Gastroesophageal sphincter (tissue), 4 donors: ENCODE data around the gene PRUNE2. TPM values are rescaled to one million over a fixed set of nuclear protein-coding genes. Genes with fewer than 3 reads are reported as not detected.

Experiments used
- ATAC-seq: fragments of 150-250 bp; one replicate; pipeline ENCODE4 v1.9.1; 2016; ENCODE audit warnings: mild to moderate bottlenecking, moderate library complexity
- H3K27ac ChIP-seq, 4 donors: fragments of 200-600 bp; sonication (generic) in 3 of 4; 1 replicate in 3 of 4; 2 replicates in 1 of 4; pipeline ENCODE4 v1.5.1; 2016 to 2019
- H3K27me3 ChIP-seq: fragments of 200-600 bp; sonication (generic); one replicate; pipeline ENCODE4 v1.5.1; 2019
- H3K36me3 ChIP-seq, 2 donors: fragments of 200-600 bp; sonication (generic); one replicate each; pipeline ENCODE4 v1.5.1; 2019; ENCODE audit warnings: control low read depth in 1 of 2
- H3K4me1 ChIP-seq, 3 donors: fragments of 200-600 bp; sonication (generic); 1 replicate in 2 of 3; 2 replicates in 1 of 3; pipeline ENCODE4 v1.5.1; 2016 to 2019; ENCODE audit warnings: control low read depth in 2 of 3
- H3K4me3 ChIP-seq, 2 donors: fragments of 200-600 bp; sonication (generic); one replicate each; pipeline ENCODE4 v1.5.1; 2019; ENCODE audit warnings: mild to moderate bottlenecking in 1 of 2, moderate library complexity in 1 of 2
- H3K9me3 ChIP-seq, 3 donors: fragments of 200-600 bp; sonication (generic); one replicate each; pipeline ENCODE4 v1.5.1; 2017 to 2019; ENCODE audit warnings: control low read depth in 2 of 3
- EP300 ChIP-seq: sonication (generic); formaldehyde crosslinking; IDR thresholded peaks from one replicate; pipeline ENCODE4 v1.6.1; 2017; ENCODE audit warnings: antibody characterized with exemption, mild to moderate bottlenecking
- POLR2A ChIP-seq, 2 donors: fragments of 450-650 bp; IDR thresholded peaks; one replicate each; pipeline ENCODE4 v1.6.1; 2017; ENCODE audit warnings: antibody characterized with exemption in 2 of 2, mild to moderate bottlenecking in 2 of 2, moderate library complexity in 1 of 2
- POLR2AphosphoS5 ChIP-seq: sonication (generic); formaldehyde crosslinking; IDR thresholded peaks from one replicate; pipeline ENCODE4 v1.6.1; 2017; ENCODE audit warnings: antibody characterized with exemption
- WGBS, 2 donors: methylation state at CpG; one replicate each; pipeline ENCODE4 v1.1.5; 2018; ENCODE audit warnings: low coverage in 1 of 2; 5-methylcytosine and 5-hydroxymethylcytosine counted together
- small RNA-seq, 4 donors: library from RNA; depleted of rRNA; stranded (forward); fragments of <200 nt; gene quantifications; one replicate each; pipeline ENCODE3, GENCODE V24; 2016
- total RNA-seq, 4 donors: library from RNA; depleted of rRNA; stranded (reverse); fragments of >200 nt; gene quantifications; one replicate each; pipeline ENCODE4 v1.1.0, GENCODE V29; 2016
- TF ChIP-seq, protein P1 (sequence below), 4 experiments: fragments of 200-600 bp in 2 of 4; fragments of 450-650 bp in 2 of 4; sonication (generic) in 1 of 4; IDR thresholded peaks; one replicate each; pipeline ENCODE4 v1.5.1; 2017 to 2019; ENCODE audit warnings: antibody characterized with exemption in 4 of 4, mild to moderate bottlenecking in 2 of 4, moderate library complexity in 2 of 4

The PRUNE2 gene
- total RNA-seq, 4 donors from 2014 or later = 561 to 930 (median 763) TPM

DNA sequence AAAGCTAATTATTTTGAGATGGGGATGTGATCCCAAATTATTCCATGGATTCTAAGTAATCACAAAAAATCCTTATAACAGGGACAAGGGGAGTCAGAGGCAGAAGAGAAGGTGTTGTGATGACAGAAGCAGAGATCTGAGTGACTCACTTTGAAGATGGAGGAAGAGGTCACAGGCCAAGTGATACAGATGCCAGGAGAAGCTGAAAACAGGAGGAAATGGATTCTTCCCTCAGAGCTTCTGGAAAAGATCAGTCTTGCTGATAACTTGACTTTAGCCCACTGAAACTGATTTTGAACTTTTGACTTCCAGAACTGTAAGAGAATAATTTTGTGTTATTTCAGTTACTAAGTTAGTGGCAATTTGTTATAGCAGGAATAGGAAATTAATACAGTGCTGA is 341.6 kb downstream of the PRUNE2 start:
- Histone ChIP-seq H3K27ac (no peak overlapping the region), H3K36me3 (no peaks in the 10 kb centered on the region), H3K4me1 (peaks cover 0 to 8% (median 0%) of the 10 kb centered on the region in 3 donors), H3K9me3 (no peaks in the 10 kb centered on the region), H3K4me3 (no peak overlapping the region), H3K27me3 (no peaks in the 10 kb centered on the region)
- no peak for ATAC-seq
- TF ChIP-seq, protein P1, sequence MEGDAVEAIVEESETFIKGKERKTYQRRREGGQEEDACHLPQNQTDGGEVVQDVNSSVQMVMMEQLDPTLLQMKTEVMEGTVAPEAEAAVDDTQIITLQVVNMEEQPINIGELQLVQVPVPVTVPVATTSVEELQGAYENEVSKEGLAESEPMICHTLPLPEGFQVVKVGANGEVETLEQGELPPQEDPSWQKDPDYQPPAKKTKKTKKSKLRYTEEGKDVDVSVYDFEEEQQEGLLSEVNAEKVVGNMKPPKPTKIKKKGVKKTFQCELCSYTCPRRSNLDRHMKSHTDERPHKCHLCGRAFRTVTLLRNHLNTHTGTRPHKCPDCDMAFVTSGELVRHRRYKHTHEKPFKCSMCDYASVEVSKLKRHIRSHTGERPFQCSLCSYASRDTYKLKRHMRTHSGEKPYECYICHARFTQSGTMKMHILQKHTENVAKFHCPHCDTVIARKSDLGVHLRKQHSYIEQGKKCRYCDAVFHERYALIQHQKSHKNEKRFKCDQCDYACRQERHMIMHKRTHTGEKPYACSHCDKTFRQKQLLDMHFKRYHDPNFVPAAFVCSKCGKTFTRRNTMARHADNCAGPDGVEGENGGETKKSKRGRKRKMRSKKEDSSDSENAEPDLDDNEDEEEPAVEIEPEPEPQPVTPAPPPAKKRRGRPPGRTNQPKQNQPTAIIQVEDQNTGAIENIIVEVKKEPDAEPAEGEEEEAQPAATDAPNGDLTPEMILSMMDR (IDR thresholded peaks at IDR 0.05) = no peak
- no peak for TF ChIP-seq POLR2A (IDR thresholded peaks at IDR 0.05)
- no peak for TF ChIP-seq EP300
- no peak for TF ChIP-seq POLR2AphosphoS5

DNA sequence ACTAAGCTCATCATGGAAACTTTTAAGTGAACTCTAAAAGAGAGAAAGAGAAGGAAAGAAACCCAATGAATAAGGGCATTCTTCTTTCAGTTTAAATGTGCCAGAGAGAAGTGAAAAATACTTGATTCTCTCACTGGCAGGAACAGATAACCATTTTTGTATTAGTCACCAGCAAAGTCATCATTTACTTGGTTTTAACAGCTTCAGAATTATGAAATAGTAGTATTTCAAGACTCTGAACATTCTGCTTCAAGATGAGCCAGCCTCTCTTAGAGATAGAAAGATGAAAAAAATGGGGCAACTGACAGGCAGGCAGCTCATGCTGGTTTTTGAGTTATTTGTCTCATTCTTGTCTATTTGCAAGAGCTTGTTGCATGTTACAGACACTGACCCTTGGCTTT is 343.4 kb downstream of the PRUNE2 start:
- no peaks in the 10 kb centered on the region for H3K9me3 ChIP-seq
- TF ChIP-seq EP300 = no peak
- TF ChIP-seq, protein P1 (IDR thresholded peaks at IDR 0.05) = no peak
- no peak for TF ChIP-seq POLR2A (IDR thresholded peaks at IDR 0.05)
- TF ChIP-seq POLR2AphosphoS5 = no peak
- H3K27me3 ChIP-seq = no peaks in the 10 kb centered on the region
- peak; percentile 63 for ATAC-seq
- H3K4me3 ChIP-seq = no peak overlapping the region
- peak overlapping the region in 1 of 4 donors; percentile 40 for H3K27ac ChIP-seq
- no peaks in the 10 kb centered on the region for H3K36me3 ChIP-seq
- peaks cover 0 to 8% (median 0%) of the 10 kb centered on the region in 3 donors for H3K4me1 ChIP-seq

DNA sequence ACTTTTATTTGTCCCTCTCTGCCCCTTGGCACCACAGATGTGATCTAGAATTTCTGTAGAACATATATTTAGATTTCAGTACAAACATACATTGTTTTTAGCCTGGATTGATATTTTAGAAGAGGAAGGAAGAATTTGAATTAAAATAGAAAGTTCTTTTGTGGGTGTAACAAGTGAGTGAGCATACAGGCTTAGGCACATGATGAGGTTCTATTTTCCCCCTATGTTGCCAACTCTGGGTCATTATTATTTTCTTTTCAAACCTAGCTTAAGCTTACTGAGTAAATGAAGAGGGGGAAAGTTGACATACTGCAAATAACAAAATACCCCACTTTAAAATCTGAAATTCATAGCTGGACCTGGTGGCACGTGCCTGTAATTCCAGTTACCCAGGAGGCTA is 344.0 kb downstream of the PRUNE2 start:
- Histone ChIP-seq H3K36me3 (no peaks in the 10 kb centered on the region), H3K27ac (peak overlapping the region in 1 of 4 donors; percentile 40), H3K9me3 (no peaks in the 10 kb centered on the region), H3K4me1 (peaks cover 0 to 8% (median 0%) of the 10 kb centered on the region in 3 donors), H3K4me3 (no peak overlapping the region), H3K27me3 (no peaks in the 10 kb centered on the region)
- TF ChIP-seq, protein P1 (IDR thresholded peaks at IDR 0.05) = no peak
- no peak for TF ChIP-seq POLR2A (IDR thresholded peaks at IDR 0.05)
- no peak for TF ChIP-seq POLR2AphosphoS5
- TF ChIP-seq EP300 = no peak
- WGBS, 2 donors = 67 to 83% methylated on average over 1 of the region's 1 CpG
- ATAC-seq = no peak

Small RNAs within 50 kb of the gene (small RNA-seq; reads per million reads assigned to genes)
- gene AL359314.1 = 0 reads per million in 4 donors

Other genes starting within 250 kb of the PRUNE2 start
- under 1 TPM in 3 of 4 donors, not detected in 1; 0.16 to 0.40 (median 0.27) TPM for gene PCA3, start 141.7 kb downstream of the PRUNE2 start, total RNA-seq
- not detected for gene FOXB2, start 113.5 kb upstream of the PRUNE2 start, total RNA-seq